ENCODE data around the gene AICDA.
"Not testable (repeated sequence)": the region's sequence is repeated elsewhere in the genome, so short reads cannot be mapped to it uniquely, and the experiment has no call there.

The AICDA gene

DNA sequence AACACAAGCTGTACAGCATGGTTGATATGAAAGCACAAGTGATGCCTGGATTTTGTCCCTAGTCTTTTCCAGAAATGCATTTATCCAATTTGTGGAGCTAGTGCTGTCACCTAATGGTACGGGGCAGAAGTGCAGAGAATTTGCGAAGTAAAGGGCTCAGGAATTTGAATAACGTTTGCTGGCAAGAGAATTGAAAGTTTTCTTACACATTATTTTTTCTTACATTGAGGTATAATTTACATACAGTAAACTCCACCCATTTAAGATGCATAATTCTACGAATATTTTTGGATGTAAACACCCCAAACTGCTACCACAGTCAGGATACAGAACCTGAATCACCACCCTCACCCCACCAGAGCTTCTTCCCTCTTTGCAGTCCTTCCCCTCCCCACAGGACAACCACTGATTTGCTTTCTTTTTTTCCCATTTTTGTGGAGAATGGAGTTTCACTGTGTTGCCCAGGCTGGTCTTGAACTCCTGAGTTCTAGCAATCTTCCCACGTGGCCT is 3.5 kb downstream of the AICDA start:
- no peak overlapping the region for H3K4me3 ChIP-seq (ENCODE audit: low read length)
- no peak overlapping the region for H3K9ac ChIP-seq (ENCODE audit: low read depth, low read length)
- peaks cover 7% of the 10 kb centered on the region for H3K27me3 ChIP-seq (ENCODE audit: control insufficient read depth, insufficient read depth, low read length)
- peaks cover 4% of the 10 kb centered on the region for H3K4me1 ChIP-seq (ENCODE audit: control insufficient read depth, insufficient read depth, low read length)
- peak overlapping the region; percentile 20 for H3K4me2 ChIP-seq (ENCODE audit: low read length)
- no peaks in the 10 kb centered on the region for H3K36me3 ChIP-seq (ENCODE audit: insufficient read depth, low read length)
- H3K9me3 ChIP-seq (replicated peaks; ENCODE audit: low read length), result no peaks in the 10 kb centered on the region

- Histone ChIP-seq H3K9ac (ENCODE audit: low read depth, low read length) (no peak overlapping the region), H3K9me3 (replicated peaks; ENCODE audit: low read length) (no peaks in the 10 kb centered on the region), H3K4me1 (ENCODE audit: control insufficient read depth, insufficient read depth, low read length) (peaks cover 4% of the 10 kb centered on the region), H3K27me3 (ENCODE audit: control insufficient read depth, insufficient read depth, low read length) (peaks cover 7% of the 10 kb centered on the region), H3K4me2 (ENCODE audit: low read length) (no peak overlapping the region), H3K4me3 (ENCODE audit: low read length) (no peak overlapping the region), H3K36me3 (ENCODE audit: insufficient read depth, low read length) (no peaks in the 10 kb centered on the region)
Observed at GRCh38 chr12:8606890-8607289, 5.8 kb downstream of the AICDA start.

GRCh38 chr12:8605057-8605456 is 7.6 kb downstream of the AICDA start:
- Histone ChIP-seq H3K4me1 (ENCODE audit: control insufficient read depth, insufficient read depth, low read length) (peaks cover 4% of the 10 kb centered on the region), H3K9me3 (replicated peaks; ENCODE audit: low read length) (no peaks in the 10 kb centered on the region), H3K27me3 (ENCODE audit: control insufficient read depth, insufficient read depth, low read length) (peaks cover 7% of the 10 kb centered on the region), H3K36me3 (ENCODE audit: insufficient read depth, low read length) (no peaks in the 10 kb centered on the region), H3K4me3 (ENCODE audit: low read length) (no peak overlapping the region), H3K9ac (ENCODE audit: low read depth, low read length) (no peak overlapping the region), H3K4me2 (ENCODE audit: low read length) (no peak overlapping the region)

DNA sequence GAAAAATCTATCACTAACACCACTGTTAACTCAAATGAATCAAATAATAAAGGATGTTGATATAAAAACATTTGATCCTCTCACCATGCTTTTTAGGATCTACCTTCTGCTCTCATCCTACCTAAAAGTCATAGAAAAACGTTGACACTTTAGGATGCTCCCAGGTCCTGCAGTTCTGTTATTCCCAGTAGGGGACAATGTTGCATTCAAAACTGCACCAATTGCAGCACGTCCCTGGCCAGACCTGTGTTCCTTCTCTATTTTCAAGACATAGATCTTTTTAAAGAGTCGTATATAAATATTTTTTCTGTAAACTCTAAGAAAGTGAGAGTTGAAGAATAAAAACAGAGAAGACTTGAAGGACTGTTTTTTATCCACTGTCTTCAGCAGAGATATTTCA is 8.8 kb downstream of the AICDA start:
- Histone ChIP-seq H3K4me3 (ENCODE audit: low read length) (no peak overlapping the region), H3K9me3 (replicated peaks; ENCODE audit: low read length) (no peaks in the 10 kb centered on the region), H3K27me3 (ENCODE audit: control insufficient read depth, insufficient read depth, low read length) (peaks cover 7% of the 10 kb centered on the region), H3K36me3 (ENCODE audit: insufficient read depth, low read length) (no peaks in the 10 kb centered on the region), H3K4me2 (ENCODE audit: low read length) (no peak overlapping the region), H3K4me1 (ENCODE audit: control insufficient read depth, insufficient read depth, low read length) (no peaks in the 10 kb centered on the region), H3K9ac (ENCODE audit: low read depth, low read length) (no peak overlapping the region)

DNA sequence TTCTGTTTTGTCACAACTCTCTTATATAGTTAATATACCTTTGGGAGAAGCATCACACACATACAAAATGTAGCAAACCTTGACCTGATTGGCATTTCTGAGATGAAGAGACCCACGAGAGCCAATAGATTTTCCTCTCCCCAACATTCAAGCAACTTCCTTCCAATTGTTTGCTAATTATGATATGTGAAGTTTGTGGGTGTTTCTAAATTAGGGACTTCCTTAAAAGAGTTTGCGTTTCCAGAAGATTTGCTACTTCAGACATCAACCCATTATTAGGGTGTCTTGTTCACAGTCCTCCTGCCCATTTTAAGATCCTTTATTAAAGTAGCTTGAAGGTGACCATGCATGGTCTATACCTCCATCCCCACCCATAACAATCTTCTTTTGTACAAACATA is 9.4 kb downstream of the AICDA start:
- peaks cover 7% of the 10 kb centered on the region for H3K27me3 ChIP-seq (ENCODE audit: control insufficient read depth, insufficient read depth, low read length)
- H3K36me3 ChIP-seq (ENCODE audit: insufficient read depth, low read length), result no peaks in the 10 kb centered on the region
- H3K9me3 ChIP-seq (replicated peaks; ENCODE audit: low read length), result no peaks in the 10 kb centered on the region
- no peaks in the 10 kb centered on the region for H3K4me1 ChIP-seq (ENCODE audit: control insufficient read depth, insufficient read depth, low read length)
- H3K4me2 ChIP-seq (ENCODE audit: low read length), result no peak overlapping the region
- no peak overlapping the region for H3K4me3 ChIP-seq (ENCODE audit: low read length)
- H3K9ac ChIP-seq (ENCODE audit: low read depth, low read length), result no peak overlapping the region

GRCh38 chr12:8596561-8596960 is 16.1 kb downstream of the AICDA start:
- no peak overlapping the region for H3K4me2 ChIP-seq (ENCODE audit: low read length)
- no peak overlapping the region for H3K4me3 ChIP-seq (ENCODE audit: low read length)
- no peaks in the 10 kb centered on the region for H3K9me3 ChIP-seq (replicated peaks; ENCODE audit: low read length)
- no peaks in the 10 kb centered on the region for H3K36me3 ChIP-seq (ENCODE audit: insufficient read depth, low read length)
- no peak overlapping the region for H3K9ac ChIP-seq (ENCODE audit: low read depth, low read length)
- no peaks in the 10 kb centered on the region for H3K4me1 ChIP-seq (ENCODE audit: control insufficient read depth, insufficient read depth, low read length)
- no peaks in the 10 kb centered on the region for H3K27me3 ChIP-seq (ENCODE audit: control insufficient read depth, insufficient read depth, low read length)

GRCh38 chr12:8594072-8594471 is 18.6 kb downstream of the AICDA start:
- Histone ChIP-seq H3K36me3 (ENCODE audit: insufficient read depth, low read length) (no peaks in the 10 kb centered on the region), H3K27me3 (ENCODE audit: control insufficient read depth, insufficient read depth, low read length) (no peaks in the 10 kb centered on the region), H3K4me1 (ENCODE audit: control insufficient read depth, insufficient read depth, low read length) (no peaks in the 10 kb centered on the region), H3K9me3 (replicated peaks; ENCODE audit: low read length) (no peaks in the 10 kb centered on the region), H3K4me3 (ENCODE audit: low read length) (no peak overlapping the region), H3K4me2 (ENCODE audit: low read length) (no peak overlapping the region), H3K9ac (ENCODE audit: low read depth, low read length) (no peak overlapping the region)

DNA sequence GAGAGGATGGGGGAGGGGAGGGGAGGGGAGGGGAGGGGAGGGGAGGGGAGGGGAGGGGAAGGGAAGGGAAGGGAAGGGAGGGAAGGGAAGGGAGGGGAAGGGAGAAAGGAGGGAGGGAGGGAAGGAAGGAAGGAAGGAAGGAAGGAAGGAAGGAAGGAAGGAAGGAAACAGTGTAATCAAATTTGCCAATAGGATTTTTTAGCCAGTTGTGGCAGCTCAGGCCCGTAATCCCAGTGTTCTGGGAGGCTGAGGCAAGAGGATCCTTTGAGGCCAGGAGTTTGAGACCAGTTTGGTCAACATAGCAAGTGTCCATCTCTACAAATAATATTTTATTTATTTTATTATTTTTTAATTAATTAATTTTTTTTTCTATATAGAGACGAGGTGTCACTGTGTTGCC is 19.4 kb downstream of the AICDA start:
- Histone ChIP-seq H3K9ac (ENCODE audit: low read depth, low read length) (no peak overlapping the region), H3K4me3 (ENCODE audit: low read length) (no peak overlapping the region)

DNA sequence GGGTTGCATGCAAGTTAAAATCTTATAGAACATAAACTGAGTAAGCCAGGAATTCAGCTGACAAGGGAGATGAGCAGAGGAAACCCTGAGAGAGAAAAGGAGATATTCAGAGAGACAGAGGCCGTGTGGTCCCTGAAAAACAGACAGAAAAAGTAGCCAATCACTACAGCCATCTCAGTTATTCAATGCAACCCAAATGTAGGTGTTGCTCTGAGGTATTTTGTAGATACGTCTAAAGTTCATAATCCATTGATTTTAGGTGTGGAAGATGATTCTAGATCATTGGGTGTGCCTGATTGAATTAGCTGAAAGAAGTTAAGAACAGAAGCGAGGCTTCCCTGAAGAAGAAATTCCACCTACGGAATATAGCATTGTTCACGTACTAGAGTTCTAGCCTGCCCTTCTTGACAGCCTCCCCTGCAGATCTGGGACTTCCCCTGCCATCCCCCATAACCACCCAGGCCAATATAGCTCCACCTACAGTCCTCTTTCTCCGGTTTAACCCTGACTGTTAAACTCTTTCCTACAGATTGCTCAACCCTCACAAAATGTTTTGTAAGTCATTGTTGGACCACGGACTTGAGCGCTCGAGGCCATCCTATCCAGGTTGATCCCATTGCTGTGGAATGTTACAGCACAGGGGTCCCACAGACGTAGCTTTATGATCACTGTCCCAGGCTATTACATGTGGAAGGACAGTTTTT is 21.7 kb downstream of the AICDA start:
- Histone ChIP-seq H3K27me3 (ENCODE audit: control insufficient read depth, insufficient read depth, low read length) (no peaks in the 10 kb centered on the region), H3K9ac (ENCODE audit: low read depth, low read length) (no peak overlapping the region), H3K4me3 (ENCODE audit: low read length) (no peak overlapping the region)

More for the DNA sequence above, 19.4 kb downstream of the AICDA start:
- H3K9me3 ChIP-seq (replicated peaks; ENCODE audit: low read length), result no peaks in the 10 kb centered on the region
- no peaks in the 10 kb centered on the region for H3K27me3 ChIP-seq (ENCODE audit: control insufficient read depth, insufficient read depth, low read length)
- no peak overlapping the region for H3K4me2 ChIP-seq (ENCODE audit: low read length)
- no peaks in the 10 kb centered on the region for H3K36me3 ChIP-seq (ENCODE audit: insufficient read depth, low read length)
- no peaks in the 10 kb centered on the region for H3K4me1 ChIP-seq (ENCODE audit: control insufficient read depth, insufficient read depth, low read length)

GRCh38 chr12:8589679-8590078 is 23.0 kb downstream of the AICDA start:
- Histone ChIP-seq H3K4me1 (ENCODE audit: control insufficient read depth, insufficient read depth, low read length) (no peaks in the 10 kb centered on the region), H3K36me3 (ENCODE audit: insufficient read depth, low read length) (no peaks in the 10 kb centered on the region), H3K4me3 (ENCODE audit: low read length) (no peak overlapping the region), H3K4me2 (ENCODE audit: low read length) (no peak overlapping the region), H3K27me3 (ENCODE audit: control insufficient read depth, insufficient read depth, low read length) (no peaks in the 10 kb centered on the region), H3K9ac (ENCODE audit: low read depth, low read length) (no peak overlapping the region), H3K9me3 (replicated peaks; ENCODE audit: low read length) (no peaks in the 10 kb centered on the region)

More for the DNA sequence above, 21.7 kb downstream of the AICDA start:
- H3K4me1 ChIP-seq (ENCODE audit: control insufficient read depth, insufficient read depth, low read length), result no peaks in the 10 kb centered on the region
- H3K4me2 ChIP-seq (ENCODE audit: low read length), result no peak overlapping the region
- H3K9me3 ChIP-seq (replicated peaks; ENCODE audit: low read length), result no peaks in the 10 kb centered on the region
- H3K36me3 ChIP-seq (ENCODE audit: insufficient read depth, low read length), result no peaks in the 10 kb centered on the region

DNA sequence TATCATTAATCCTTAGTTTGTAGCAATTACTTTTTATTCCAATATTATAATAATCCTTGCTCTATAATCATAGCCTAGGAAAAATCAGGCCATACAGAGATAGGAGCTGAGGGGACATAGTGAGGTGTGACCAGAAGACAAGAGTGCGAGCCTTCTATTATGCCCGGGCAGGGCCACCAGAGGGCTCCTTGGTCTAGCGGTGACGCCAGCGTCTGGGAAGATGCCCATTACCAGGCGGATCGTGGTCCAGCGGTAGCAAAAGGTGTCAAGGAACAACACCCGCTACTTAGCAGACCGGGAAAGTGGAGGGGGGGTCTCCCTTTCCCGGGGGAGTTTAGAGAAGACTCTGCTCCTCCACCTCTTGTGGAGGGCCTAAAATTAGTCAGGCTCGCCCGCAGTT is 28.2 kb downstream of the AICDA start:
- not testable (repeated sequence) for H3K9ac ChIP-seq (ENCODE audit: low read depth, low read length); H3K4me2 ChIP-seq (ENCODE audit: low read length); H3K4me3 ChIP-seq (ENCODE audit: low read length); H3K9me3 ChIP-seq (replicated peaks; ENCODE audit: low read length); H3K36me3 ChIP-seq (ENCODE audit: insufficient read depth, low read length); H3K27me3 ChIP-seq (ENCODE audit: control insufficient read depth, insufficient read depth, low read length); H3K4me1 ChIP-seq (ENCODE audit: control insufficient read depth, insufficient read depth, low read length)

- Histone ChIP-seq H3K4me3 (ENCODE audit: low read length) (no peak overlapping the region), H3K27me3 (ENCODE audit: control insufficient read depth, insufficient read depth, low read length) (no peaks in the 10 kb centered on the region), H3K4me1 (ENCODE audit: control insufficient read depth, insufficient read depth, low read length) (no peaks in the 10 kb centered on the region), H3K9me3 (replicated peaks; ENCODE audit: low read length) (no peaks in the 10 kb centered on the region), H3K36me3 (ENCODE audit: insufficient read depth, low read length) (no peaks in the 10 kb centered on the region), H3K4me2 (ENCODE audit: low read length) (no peak overlapping the region), H3K9ac (ENCODE audit: low read depth, low read length) (no peak overlapping the region)
Observed at GRCh38 chr12:8584004-8584403, 28.7 kb downstream of the AICDA start.
